Activated CD8-positive, alpha-beta memory T cell treated with anti-CD3 and anti-CD28 coated beads, Interleukin-2, amount 50 U/mL, for 48 hours (primary cell): ENCODE data around the gene GIT1.

Experiments
- DNase-seq: peaks from one replicate; pipeline ENCODE4 v3.0.0-alpha.2; 2020

The GIT1 gene

GRCh38 chr17:29615492-29616299 lies 26.2 kb upstream of the GIT1 start:
- peak; percentile 91 for DNase-seq

GRCh38 chr17:29615048-29615385 lies 25.6 kb upstream of the GIT1 start:
- DNase-seq = peak; percentile 77

GRCh38 chr17:29614349-29615047 lies 25.1 kb upstream of the GIT1 start:
- DNase-seq = no peak

GRCh38 chr17:29613856-29614255 lies 24.4 kb upstream of the GIT1 start:
- no peak for DNase-seq

DNA sequence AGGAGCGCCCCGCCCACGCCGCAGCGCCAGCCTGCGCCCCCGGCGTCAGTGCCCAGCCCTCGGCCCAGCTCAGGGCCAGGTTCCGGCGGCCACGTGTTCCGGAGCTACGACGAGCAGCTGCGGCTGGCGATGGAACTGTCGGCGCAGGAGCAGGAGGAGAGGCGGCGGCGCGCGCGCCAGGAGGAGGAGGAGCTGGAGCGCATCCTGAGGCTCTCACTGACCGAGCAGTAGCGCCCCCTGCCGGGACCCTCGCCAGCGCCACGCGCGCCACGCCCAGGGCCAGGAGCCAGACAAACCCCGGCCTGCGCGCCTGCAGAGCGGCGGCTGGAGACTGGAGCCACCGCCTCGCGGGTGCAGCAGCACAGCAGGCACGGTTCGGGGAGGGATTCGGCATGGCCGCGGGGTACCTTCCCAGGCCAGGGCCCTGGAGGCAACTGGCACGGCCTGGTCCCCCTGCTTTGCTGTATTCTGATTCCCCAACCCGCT lies 23.9 kb upstream of the GIT1 start:
- DNase-seq = peak; percentile 100

DNA sequence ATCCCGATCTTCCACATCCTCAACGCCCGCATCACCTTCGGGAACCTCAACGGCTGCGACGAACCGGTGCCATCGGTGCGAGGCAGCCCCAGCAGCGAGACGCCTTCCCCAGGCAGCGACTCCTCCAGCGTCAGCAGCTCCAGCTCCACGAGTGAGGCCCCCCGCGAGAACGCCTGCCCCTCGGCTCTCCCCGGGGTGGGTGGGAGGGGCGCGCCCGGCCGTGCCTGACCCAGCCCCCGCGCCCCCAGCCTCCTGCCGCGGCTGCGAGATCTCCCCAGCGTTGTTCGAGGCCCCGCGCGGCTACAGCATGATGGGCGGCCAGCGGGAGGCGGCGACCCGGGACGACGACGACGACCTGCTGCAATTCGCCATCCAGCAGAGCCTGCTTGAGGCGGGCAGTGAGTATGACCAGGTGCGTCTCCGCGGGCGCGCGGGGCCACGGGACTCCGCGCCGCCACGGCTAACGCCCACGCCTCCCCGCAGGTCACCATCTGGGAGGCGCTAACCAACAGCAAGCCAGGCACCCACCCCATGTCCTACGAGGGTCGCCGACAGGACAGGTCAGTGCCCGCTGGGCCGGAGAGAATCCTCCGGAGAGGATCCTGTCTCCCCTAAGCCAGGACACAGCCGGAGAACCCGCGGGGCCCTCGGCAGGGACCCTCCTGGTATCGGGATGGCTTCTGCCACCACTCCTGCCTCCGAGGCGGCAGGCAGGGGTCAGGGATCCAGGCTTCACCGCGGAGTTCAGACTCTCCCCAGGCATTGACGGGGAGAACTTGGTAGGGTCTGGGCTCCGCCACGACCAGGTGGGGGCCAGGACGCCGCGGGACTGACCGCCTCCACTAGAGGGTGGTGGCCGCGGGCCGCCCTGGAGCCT lies 23.2 kb upstream of the GIT1 start:
- DNase-seq = no peak

DNA sequence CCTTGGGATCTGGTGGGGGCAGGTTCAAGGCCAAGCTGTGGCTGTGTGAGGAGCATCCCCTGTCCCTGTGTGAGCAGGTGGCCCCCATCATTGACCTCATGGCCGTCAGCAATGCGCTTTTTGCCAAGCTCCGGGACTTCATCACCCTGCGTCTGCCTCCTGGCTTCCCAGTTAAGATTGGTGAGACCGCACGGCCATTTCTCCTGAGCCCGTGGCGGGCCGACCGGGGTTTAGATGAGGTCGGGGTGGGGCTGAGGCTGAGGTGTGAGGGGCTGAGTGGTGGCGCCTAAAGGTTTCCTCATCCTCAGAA lies 22.6 kb upstream of the GIT1 start:
- DNase-seq = no peak

- no peak for DNase-seq
These were observed 22.1 kb upstream of the GIT1 start for GRCh38 chr17:29611351-29612093.

- no peak for DNase-seq
These were observed 20.9 kb upstream of the GIT1 start for GRCh38 chr17:29610395-29610794.

GRCh38 chr17:29608986-29609385 lies 19.5 kb upstream of the GIT1 start:
- DNase-seq = no peak

DNA sequence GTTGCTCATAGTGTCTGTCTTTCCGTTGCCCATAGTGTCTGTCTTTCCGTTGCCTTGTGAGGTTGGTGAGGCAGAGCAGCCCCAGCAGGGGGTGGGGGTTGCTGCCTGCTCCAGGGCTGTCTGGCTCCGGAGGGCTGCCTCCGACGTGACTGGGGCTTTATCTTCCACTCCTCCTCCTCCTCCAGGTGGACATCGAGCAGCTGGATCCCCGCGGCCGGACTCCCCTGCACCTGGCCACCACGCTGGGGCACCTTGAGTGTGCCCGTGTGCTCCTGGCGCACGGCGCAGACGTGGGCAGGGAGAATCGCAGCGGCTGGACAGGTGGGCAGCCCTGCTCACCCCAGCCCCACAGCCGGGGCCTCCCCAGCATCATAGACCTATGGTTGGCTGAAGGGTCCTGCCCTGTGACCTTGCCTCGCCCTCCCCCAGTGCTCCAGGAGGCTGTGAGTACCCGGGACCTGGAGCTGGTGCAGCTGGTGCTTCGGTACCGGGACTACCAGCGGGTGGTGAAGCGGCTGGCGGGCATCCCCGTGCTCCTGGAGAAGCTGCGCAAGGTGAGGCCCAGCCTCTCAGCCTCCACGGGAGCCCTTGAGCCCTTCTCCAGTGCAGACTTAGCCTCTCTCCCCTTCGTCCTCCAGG lies 18.2 kb upstream of the GIT1 start:
- no peak for DNase-seq

DNA sequence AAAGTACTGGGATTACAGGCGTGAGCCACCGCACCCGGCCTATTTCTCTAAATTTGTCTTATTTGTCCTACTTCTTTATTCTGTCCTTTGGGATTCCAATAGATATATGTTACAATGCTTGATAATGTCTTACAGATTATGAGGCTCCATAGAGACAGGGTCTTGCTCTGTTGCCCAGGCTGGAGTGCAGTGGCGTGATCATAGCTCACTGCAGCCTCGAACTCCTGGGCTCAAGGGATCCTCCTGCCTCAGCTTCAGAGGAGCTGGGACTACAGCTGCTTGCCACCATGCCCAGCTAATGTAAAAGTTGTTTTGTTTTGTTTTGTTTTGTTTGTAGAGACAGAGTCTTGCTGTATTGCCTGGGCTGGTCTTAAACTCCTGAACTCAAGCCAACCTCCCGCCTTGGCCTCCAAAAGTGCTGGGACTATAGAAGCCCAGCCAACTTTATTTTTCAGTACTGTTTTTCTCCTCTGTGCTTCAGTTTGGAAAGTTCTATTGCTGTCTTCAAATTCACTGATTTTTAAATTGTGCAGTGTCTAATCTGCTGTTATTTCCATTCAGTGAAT lies 13.7 kb upstream of the GIT1 start:
- no peak for DNase-seq

DNA sequence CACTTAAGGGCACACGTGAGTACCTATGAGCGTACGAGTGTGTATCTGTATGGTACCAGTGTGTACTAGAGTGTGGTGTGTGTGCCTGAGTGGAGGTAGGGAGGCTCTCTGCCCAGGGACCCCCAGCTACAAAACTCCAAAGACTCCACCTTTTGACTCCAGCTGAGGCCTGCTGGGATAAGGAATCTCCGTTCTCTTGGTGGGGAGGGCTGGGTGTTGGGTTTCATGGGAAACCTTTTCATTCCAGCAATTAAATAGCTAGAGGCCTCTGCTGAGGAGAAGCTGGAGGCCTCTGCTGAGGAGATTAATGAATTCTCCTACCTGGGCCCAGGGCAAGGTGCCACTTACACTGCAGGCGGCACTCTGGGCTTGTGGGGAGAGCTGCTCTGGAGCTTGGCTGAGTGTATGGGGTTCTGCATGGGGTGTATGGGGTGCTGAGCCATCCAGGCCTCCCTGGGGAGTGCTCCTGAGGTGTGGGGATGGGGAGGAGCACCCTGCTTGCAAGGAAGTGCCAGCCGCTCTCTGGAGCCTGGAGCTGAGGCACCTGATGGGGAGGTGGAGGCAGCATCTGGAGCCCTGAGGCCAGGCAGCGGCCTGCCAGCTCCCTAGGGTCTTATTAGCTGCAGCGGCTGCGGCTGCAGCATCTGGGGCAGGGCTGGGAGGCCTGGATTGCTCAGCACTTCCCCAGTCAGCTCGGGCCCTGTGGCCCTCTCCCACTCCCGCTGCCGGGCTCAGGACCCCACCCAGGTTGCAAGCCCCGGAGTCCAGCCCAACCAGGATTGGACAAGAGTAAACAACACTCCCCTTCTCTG lies 8.1 kb upstream of the GIT1 start:
- no peak for DNase-seq

DNA sequence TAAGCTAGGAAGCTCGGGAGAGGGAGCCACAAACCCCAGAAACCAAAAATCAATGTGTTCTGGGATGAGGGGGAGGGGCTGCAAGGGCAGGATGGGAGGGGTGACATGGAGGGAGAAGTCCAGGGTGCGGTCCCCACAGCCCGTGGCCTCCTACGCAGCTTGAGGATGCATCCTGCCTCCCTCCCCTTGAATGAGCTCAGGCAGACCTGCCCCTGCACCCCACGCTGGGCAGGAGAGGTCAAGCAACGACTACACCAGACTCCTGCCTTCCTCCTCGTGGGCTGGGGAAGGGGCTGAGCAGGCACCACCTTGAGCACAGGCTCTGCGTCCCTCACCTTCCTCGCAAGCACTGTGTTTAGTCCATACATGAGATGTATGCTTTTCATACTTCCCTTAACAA lies 7.4 kb upstream of the GIT1 start:
- DNase-seq = no peak

DNA sequence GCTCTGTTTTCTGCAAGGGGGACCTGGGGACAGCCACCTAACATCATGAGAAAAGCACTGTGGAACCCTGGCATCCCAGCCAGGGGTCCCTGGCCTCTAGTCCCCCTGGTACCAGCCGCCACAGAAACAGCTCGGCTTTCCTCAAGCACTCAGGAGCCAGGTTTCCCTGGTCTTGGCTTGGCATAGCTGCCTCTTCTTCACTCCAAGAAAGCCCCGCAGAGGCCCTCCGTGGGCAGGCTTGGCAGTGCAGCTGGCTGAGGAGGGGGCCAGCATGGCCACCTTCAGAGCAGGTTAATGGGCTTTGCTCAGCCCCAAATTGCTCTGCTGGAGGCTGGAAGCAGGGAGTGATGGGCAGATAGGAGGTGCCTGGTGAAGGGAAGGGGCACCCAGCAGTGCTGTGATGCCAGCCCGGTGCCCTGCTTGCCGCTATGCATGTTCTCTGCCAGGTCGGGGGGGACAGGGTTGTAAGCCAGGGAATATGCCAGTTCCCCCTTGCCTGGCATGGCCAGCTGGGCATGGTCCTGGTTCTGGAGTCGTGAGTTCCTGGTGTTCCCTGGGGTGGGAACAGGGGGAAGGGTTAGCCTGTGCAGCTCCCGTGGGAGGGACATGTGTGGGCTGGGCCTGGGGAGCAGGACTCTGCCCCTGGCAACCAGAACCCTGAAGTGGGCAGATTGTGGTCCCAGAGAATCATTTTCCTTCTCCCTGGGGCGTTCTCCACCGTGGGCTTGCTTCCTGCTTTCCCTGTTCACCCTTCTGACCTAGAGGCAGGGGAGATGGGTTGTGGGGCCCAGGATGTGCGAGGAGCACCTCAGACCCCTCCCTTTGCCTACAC lies 6.7 kb upstream of the GIT1 start:
- DNase-seq = no peak

DNA sequence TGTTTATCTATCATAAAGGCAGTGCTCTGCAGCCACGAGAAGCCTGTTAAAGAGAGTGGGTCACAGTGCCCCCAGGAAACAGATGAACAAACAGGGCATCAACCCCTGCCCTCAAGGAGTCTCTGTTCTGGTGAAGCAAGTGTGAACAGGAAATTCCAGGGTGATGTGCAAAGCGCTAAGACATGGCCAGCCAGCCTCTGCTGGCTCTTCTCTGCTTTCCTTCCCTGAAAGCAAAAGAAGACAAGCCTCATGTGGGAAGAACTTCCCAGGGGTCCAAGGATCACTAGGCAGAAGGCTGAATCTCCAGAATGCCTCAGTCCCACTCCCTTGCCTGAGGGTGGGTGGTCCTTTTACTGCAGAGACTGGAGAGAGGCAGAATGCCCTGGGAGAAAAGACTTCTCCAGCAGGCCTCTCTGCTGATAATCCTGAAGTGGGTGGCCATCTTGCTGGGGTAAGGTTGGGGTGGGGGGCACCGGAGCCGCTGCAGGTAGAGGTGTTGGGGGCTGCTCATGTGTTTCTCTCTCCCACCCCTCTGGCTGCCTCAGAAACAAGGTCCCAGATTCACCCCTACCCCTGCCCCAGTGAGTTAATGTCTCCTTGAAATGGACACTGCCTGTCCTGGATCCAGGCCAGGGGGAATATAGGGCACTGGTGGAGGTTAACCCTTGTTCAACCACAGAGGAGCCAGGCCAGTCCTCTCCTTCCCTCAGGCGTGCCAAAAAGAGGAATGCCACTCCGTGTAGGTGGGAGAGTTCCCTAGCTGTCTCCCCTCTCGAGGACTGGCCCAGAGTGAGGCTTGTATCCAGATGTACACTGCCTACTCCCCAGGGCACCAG lies 5.9 kb upstream of the GIT1 start:
- DNase-seq = no peak

DNA sequence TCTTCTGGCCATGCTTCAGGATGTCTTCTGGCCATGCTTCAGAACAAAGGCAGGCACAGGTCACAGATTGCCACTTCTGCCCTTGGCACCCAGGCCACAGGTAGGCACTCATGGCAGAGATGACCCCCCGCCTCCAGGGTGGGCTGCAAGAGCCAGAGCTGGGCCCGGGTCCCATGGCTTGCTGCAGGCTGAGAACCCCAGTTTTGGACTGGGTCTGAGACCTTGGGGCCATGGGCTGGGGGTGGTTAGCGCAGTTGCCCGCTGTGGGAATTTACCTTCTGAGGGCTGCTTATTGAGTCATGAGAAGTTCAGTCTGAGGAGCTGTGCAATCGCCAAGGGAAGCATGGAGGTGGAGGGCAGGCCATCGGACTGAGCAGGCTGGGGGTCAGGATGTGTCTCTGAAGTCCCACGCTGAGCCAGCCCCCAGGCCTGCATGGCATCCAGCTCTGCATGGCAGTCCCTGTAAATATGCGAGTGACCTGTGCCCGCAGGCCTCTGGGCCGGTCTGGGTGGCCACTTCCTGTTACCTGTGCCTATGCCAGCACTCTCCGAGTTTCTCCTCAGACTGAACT lies 5.2 kb upstream of the GIT1 start:
- DNase-seq = no peak

DNA sequence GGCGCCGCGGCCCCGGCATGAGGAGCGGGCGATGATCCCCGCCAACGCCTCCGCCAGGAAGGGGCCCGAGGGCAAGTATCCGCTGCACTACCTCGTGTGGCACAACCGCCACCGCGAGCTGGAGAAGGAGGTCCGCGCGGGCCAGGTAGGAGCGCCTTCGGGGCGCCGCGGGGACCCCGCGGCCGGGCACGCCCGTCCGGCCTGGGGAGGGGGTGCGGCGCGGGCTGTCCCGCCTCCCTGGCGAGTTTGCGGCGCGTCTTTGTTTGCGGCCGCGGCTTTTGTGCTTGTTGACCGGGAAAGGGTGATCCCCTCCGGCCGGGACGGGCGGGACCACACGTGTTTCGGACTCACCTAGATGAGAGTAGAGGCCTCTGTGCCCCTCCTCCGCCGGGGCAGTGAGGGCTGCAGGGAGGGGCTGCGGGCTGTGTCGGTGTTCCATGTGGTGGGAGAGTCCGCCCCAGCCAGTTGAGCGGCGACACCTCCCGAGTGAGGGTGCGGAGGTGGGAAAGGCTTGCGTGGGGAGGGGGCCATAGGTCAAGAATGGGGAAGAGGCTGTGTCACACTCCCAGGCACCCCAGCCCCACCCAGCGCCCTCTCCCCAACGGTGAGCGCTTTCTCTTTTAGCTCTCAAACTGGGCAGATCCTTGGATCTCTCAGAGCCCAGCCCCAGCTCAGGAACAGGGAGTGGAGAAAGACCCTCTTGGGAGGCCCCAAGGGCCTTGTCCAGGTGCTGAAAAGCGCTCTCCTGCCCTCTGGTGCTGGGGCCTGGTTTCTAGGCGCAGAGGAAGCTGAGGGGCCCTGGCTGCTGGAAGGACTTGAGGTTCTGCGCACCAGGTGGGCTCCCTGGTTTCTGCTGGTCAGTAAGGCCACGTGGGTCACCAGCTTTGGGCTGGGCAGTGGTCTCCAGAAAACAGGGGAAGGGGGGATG lies 4.4 kb upstream of the GIT1 start:
- DNase-seq = no peak
